ENCODE measurements around the gene NCS1. TPM values are rescaled to one million over a fixed set of nuclear protein-coding genes. Genes with fewer than 3 reads are reported as not detected.

The NCS1 gene
- total RNA-seq, 1 donor from 2014 or later, result 54.6 TPM

Other genes starting within 250 kb of the NCS1 start
- gene FNBP1, start 129.2 kb upstream of the NCS1 start, total RNA-seq, result 71.7 TPM
- gene GPR107, start 118.5 kb upstream of the NCS1 start, total RNA-seq, result 48.2 TPM
- 9.5 TPM for gene HMCN2, start 93.4 kb downstream of the NCS1 start, total RNA-seq

All from ureter (tissue), 1 donor.